GM23338 (cell line): ENCODE results near the gene PDE4D. TPM values are rescaled to one million over a fixed set of nuclear protein-coding genes. Genes with fewer than 3 reads are reported as not detected.

ENCODE experiments used
- ATAC-seq: fragments of 200-7000 bp; cut with Tn5 transposase; 3 replicates; pipeline ENCODE4 v1.9.1; 2020
- DNase-seq: peaks from one replicate; pipeline ENCODE4 v3.0.0-alpha.2; 2015; ENCODE audit warnings: low spot score
- H2AFZ ChIP-seq: fragments of 200-600 bp; sonication (generic); 2 replicates; pipeline ENCODE4 v1.8.0; 2016; ENCODE audit warnings: antibody characterized with exemption, mild to moderate bottlenecking, moderate library complexity
- H3F3A ChIP-seq: fragments of 200-600 bp; sonication (generic); replicated peaks from 2 replicates; pipeline ENCODE4 v1.8.0; 2017; ENCODE audit warnings: antibody characterized with exemption, mixed run types, low read depth
- H3K27ac ChIP-seq: fragments of 200-600 bp; sonication (generic); 2 replicates; pipeline ENCODE4 v1.6.1; 2016; ENCODE audit warnings: low read depth
- H3K27me3 ChIP-seq: fragments of 200-600 bp; sonication (generic); 2 replicates; pipeline ENCODE4 v1.8.0; 2016; ENCODE audit warnings: mild to moderate bottlenecking, mixed run types, moderate library complexity; ENCODE audit not compliant: insufficient read depth
- H3K36me3 ChIP-seq: fragments of 200-600 bp; sonication (generic); 2 replicates; pipeline ENCODE4 v1.8.0; 2016; ENCODE audit warnings: mild to moderate bottlenecking; ENCODE audit not compliant: insufficient read depth
- H3K4me1 ChIP-seq: fragments of 200-600 bp; sonication (generic); 2 replicates; pipeline ENCODE4 v1.8.0; 2016; ENCODE audit warnings: mild to moderate bottlenecking, moderate library complexity; ENCODE audit not compliant: insufficient read depth
- H3K4me2 ChIP-seq: fragments of 200-600 bp; sonication (generic); 2 replicates; pipeline ENCODE4 v1.7.1; 2017; ENCODE audit warnings: mixed run types
- H3K4me3 ChIP-seq: fragments of 200-600 bp; sonication (generic); 2 replicates; pipeline ENCODE4 v1.6.1; 2016; ENCODE audit warnings: mixed run types
- H3K79me2 ChIP-seq: fragments of 200-600 bp; sonication (generic); replicated peaks from 2 replicates; pipeline ENCODE4 v1.8.0; 2017; ENCODE audit warnings: mild to moderate bottlenecking; ENCODE audit not compliant: insufficient read depth
- H3K9me2 ChIP-seq: fragments of 200-600 bp; sonication (generic); 2 replicates; pipeline ENCODE4 v1.8.0; 2017; ENCODE audit not compliant: insufficient read depth
- H4K20me1 ChIP-seq: fragments of 200-600 bp; sonication (generic); replicated peaks from 2 replicates; pipeline ENCODE4 v1.8.0; 2017; ENCODE audit warnings: mild to moderate bottlenecking; ENCODE audit not compliant: insufficient read depth
- H3K27ac Mint-ChIP-seq: 2 replicates; pipeline ENCODE4 v1.8.0; 2020; ENCODE audit warnings: inconsistent platforms, mild to moderate bottlenecking, moderate library complexity, mixed read lengths
- H3K27me3 Mint-ChIP-seq: 3 replicates; pipeline ENCODE4 v1.8.0; 2022; ENCODE audit warnings: low read depth, mild to moderate bottlenecking, moderate library complexity, mixed read lengths, inconsistent platforms; ENCODE audit not compliant: insufficient read depth, poor library complexity
- H3K36me3 Mint-ChIP-seq: 3 replicates; pipeline ENCODE4 v1.8.0; 2021; ENCODE audit warnings: low read depth, mild to moderate bottlenecking, inconsistent platforms, moderate library complexity, mixed read lengths
- H3K4me1 Mint-ChIP-seq: 3 replicates; pipeline ENCODE4 v1.8.0; 2020; ENCODE audit warnings: mild to moderate bottlenecking, inconsistent platforms, mixed read lengths
- H3K4me3 Mint-ChIP-seq: 3 replicates; pipeline ENCODE4 v1.8.0; 2021; ENCODE audit warnings: moderate library complexity, mild to moderate bottlenecking, inconsistent platforms, mixed read lengths
- H3K9me3 Mint-ChIP-seq: 3 replicates; pipeline ENCODE4 v1.8.0; 2020; ENCODE audit warnings: moderate library complexity, mild to moderate bottlenecking, inconsistent platforms, mixed read lengths
- ETS1 ChIP-seq: IDR thresholded peaks from 2 replicates; pipeline ENCODE4 v1.6.1; 2016; ENCODE audit warnings: antibody characterized with exemption
- JUNB ChIP-seq: IDR thresholded peaks from one replicate; pipeline ENCODE4 v1.6.1; 2016; ENCODE audit warnings: antibody characterized with exemption; ENCODE audit not compliant: unreplicated experiment
- REST ChIP-seq: IDR thresholded peaks from one replicate; pipeline ENCODE4 v1.6.1; 2018; ENCODE audit warnings: antibody characterized with exemption; ENCODE audit not compliant: unreplicated experiment
- STAT1 ChIP-seq: IDR thresholded peaks from one replicate; pipeline ENCODE4 v1.6.1; 2016; ENCODE audit warnings: antibody characterized with exemption; ENCODE audit not compliant: unreplicated experiment
- ZNF114 ChIP-seq: fragments of 250-450 bp; sonication (Bioruptor Pico); IDR thresholded peaks from 2 replicates; pipeline ENCODE4 v1.5.0; 2020; ENCODE audit warnings: mild to moderate bottlenecking, moderate library complexity
- ZNF331 ChIP-seq: fragments of 250-450 bp; sonication (Bioruptor Pico); IDR thresholded peaks from 2 replicates; pipeline ENCODE4 v1.5.0; 2020; ENCODE audit warnings: low read depth, mild to moderate bottlenecking, moderate library complexity
- polyA plus RNA-seq: library from polyadenylated mRNA; unstranded; fragments of >200 nt; fragmentation: Nextera tagmentation; extraction: Ambion mirVana; gene quantifications from 2 replicates; pipeline ENCODE4 v1.2.1, GENCODE V29; 2016
- total RNA-seq: library from RNA; depleted of rRNA; stranded (reverse); fragments of >200 nt; shearing (Covaris generic); gene quantifications from 2 replicates; pipeline ENCODE4 v1.2.3, GENCODE V29; 2014
- TF ChIP-seq, protein P1 (sequence below): fragments of 250-450 bp; sonication (Bioruptor Pico); IDR thresholded peaks from 2 replicates; pipeline ENCODE4 v1.5.0; 2020; ENCODE audit warnings: mild to moderate bottlenecking, moderate library complexity

Gene PDE4D
- total and polyA plus RNA-seq, 2 experiments from 2014 or later: 2.1 to 4.7 TPM

DNA sequence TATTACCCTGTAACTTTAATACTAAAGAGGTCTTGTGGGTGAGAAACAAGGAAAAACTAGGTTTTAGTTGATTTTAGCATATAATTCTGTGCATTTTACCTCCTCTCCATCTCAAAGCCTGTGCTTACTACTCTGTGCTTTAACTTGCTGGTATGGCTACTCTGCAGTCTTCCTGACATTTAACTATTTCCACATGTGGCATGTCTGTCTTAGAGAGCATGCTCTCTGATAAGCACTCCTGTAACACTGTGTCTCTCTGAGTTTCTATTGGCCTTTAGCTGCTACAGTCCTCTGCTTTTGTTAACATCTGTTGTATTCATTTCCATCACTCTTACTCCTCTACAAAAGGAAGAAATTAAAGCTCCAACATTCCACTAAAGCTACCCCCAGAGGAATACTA lies 892.4 kb downstream of the PDE4D start:
- no peaks in the 10 kb centered on the region for H3K79me2 ChIP-seq
- H4K20me1 ChIP-seq: no peaks in the 10 kb centered on the region
- H3K4me3 ChIP-seq: no peak overlapping the region
- TF ChIP-seq JUNB: no peak
- TF ChIP-seq ZNF331 (CRISPR knock-in tag): no peak
- no peak for TF ChIP-seq REST
- TF ChIP-seq, protein P1, sequence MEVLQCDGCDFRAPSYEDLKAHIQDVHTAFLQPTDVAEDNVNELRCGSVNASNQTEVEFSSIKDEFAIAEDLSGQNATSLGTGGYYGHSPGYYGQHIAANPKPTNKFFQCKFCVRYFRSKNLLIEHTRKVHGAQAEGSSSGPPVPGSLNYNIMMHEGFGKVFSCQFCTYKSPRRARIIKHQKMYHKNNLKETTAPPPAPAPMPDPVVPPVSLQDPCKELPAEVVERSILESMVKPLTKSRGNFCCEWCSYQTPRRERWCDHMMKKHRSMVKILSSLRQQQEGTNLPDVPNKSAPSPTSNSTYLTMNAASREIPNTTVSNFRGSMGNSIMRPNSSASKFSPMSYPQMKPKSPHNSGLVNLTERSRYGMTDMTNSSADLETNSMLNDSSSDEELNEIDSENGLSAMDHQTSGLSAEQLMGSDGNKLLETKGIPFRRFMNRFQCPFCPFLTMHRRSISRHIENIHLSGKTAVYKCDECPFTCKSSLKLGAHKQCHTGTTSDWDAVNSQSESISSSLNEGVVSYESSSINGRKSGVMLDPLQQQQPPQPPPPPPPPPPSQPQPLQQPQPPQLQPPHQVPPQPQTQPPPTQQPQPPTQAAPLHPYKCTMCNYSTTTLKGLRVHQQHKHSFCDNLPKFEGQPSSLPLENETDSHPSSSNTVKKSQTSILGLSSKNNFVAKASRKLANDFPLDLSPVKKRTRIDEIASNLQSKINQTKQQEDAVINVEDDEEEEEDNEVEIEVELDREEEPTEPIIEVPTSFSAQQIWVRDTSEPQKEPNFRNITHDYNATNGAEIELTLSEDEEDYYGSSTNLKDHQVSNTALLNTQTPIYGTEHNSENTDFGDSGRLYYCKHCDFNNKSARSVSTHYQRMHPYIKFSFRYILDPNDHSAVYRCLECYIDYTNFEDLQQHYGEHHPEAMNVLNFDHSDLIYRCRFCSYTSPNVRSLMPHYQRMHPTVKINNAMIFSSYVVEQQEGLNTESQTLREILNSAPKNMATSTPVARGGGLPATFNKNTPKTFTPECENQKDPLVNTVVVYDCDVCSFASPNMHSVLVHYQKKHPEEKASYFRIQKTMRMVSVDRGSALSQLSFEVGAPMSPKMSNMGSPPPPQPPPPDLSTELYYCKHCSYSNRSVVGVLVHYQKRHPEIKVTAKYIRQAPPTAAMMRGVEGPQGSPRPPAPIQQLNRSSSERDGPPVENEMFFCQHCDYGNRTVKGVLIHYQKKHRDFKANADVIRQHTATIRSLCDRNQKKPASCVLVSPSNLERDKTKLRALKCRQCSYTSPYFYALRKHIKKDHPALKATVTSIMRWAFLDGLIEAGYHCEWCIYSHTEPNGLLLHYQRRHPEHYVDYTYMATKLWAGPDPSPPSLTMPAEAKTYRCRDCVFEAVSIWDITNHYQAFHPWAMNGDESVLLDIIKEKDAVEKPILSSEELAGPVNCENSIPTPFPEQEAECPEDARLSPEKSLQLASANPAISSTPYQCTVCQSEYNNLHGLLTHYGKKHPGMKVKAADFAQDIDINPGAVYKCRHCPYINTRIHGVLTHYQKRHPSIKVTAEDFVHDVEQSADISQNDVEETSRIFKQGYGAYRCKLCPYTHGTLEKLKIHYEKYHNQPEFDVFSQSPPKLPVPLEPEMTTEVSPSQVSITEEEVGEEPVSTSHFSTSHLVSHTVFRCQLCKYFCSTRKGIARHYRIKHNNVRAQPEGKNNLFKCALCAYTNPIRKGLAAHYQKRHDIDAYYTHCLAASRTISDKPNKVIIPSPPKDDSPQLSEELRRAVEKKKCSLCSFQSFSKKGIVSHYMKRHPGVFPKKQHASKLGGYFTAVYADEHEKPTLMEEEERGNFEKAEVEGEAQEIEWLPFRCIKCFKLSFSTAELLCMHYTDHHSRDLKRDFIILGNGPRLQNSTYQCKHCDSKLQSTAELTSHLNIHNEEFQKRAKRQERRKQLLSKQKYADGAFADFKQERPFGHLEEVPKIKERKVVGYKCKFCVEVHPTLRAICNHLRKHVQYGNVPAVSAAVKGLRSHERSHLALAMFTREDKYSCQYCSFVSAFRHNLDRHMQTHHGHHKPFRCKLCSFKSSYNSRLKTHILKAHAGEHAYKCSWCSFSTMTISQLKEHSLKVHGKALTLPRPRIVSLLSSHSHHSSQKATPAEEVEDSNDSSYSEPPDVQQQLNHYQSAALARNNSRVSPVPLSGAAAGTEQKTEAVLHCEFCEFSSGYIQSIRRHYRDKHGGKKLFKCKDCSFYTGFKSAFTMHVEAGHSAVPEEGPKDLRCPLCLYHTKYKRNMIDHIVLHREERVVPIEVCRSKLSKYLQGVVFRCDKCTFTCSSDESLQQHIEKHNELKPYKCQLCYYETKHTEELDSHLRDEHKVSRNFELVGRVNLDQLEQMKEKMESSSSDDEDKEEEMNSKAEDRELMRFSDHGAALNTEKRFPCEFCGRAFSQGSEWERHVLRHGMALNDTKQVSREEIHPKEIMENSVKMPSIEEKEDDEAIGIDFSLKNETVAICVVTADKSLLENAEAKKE: no peak
- no peak for TF ChIP-seq ETS1
- TF ChIP-seq ZNF114: no peak
- no peak for TF ChIP-seq STAT1
- peaks cover 52% of the 10 kb centered on the region for H3K4me1 Mint-ChIP-seq
- H3K27ac ChIP-seq: no peak overlapping the region
- no peak overlapping the region for H2AFZ ChIP-seq
- ATAC-seq (no peak), DNase-seq (no peak)
- no peak overlapping the region for H3K4me2 ChIP-seq
- H3K27me3 ChIP-seq: no peaks in the 10 kb centered on the region
- H3K27ac Mint-ChIP-seq: no peak overlapping the region
- H3K4me1 ChIP-seq: peaks cover 23% of the 10 kb centered on the region
- H3K9me3 Mint-ChIP-seq: no peaks in the 10 kb centered on the region
- no peaks in the 10 kb centered on the region for H3K36me3 ChIP-seq
- H3F3A ChIP-seq: no peaks in the 10 kb centered on the region
- H3K36me3 Mint-ChIP-seq: peaks cover 4% of the 10 kb centered on the region; the same call in 1 of the 3 replicates
- no peaks in the 10 kb centered on the region for H3K9me2 ChIP-seq
- no peak overlapping the region for H3K4me3 Mint-ChIP-seq
- peaks cover 3% of the 10 kb centered on the region for H3K27me3 Mint-ChIP-seq
